GM21576 (cell line): Measurements from ENCODE around the gene SINHCAF.
A peak's percentile ranks its signal among the peaks of the same experiment; 100 is the strongest.
"Not testable (repeated sequence)": the region's sequence is repeated elsewhere in the genome, so short reads cannot be mapped to it uniquely, and the experiment has no call there.

Experiments
- ATAC-seq: cut with Tn5 transposase; IDR thresholded peaks from one replicate; pipeline ENCODE4 v1.9.1; 2021; ENCODE audit warnings: mild to moderate bottlenecking, moderate library complexity; ENCODE audit not compliant: unreplicated experiment

SINHCAF gene

DNA sequence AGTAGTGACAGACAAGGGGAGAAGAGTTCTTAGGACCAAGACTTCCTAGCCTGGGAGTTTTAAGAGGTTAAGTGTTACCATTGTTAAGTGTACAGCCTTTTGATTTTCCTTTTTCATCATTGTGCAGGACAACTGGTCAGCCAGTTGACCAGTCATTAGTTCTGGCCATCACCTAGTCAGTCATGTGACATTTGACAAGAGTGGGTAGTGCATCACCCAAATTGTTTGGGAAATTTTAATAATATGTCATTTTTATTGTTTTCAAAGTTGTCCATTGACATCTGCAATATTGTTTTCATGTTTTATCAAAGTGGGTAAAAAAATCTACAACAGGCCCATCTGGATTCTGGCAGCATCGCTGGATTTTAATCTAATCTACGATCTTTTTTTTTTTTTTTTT lies 15.5 kb downstream of the SINHCAF start:
- no peak for ATAC-seq

- ATAC-seq, result no peak
Observed at GRCh38 chr12:31309279-31309678, 16.7 kb downstream of the SINHCAF start.

- ATAC-seq, result no peak
Observed at GRCh38 chr12:31308116-31308515, 17.8 kb downstream of the SINHCAF start.

DNA sequence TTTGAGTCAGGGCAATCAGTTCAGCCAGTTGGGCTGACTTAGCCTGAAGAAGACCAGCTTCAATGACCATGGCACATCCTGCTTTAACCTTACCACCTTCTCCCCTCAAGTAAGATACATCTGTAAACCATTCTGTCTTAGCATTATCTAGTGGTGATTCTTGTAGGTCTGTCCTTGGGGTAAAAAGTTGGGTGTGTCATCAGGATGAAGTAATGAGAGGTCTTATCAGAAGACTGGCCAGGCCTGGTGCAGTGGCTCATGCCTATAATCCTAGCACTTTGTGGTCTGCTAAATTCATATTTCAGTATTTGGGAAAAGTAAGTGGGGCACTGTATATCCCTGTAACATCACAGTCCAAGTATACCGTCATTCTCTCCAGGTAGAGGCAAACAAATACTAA lies 19.1 kb downstream of the SINHCAF start:
- no peak for ATAC-seq

DNA sequence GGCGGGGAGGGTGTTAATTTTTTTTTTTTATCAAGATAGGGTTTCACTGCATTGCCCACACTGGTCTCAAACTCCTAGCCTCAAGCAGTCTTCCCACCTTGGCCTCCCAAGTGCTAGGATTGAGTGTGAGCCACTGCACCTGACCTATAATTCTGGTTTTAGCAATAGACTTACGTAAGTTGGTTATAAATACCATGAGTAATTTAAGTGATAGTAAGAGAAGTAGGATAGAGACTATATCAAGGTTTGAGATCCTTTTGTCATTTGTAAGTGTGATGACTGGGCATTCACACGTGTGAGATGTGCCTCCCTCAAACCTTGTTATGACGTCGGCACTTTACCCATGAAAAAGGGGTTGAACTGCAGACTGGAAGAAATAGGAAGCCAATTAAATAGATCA lies 22.5 kb downstream of the SINHCAF start:
- no peak for ATAC-seq

GRCh38 chr12:31301311-31301710 lies 24.6 kb downstream of the SINHCAF start:
- ATAC-seq, result no peak

DNA sequence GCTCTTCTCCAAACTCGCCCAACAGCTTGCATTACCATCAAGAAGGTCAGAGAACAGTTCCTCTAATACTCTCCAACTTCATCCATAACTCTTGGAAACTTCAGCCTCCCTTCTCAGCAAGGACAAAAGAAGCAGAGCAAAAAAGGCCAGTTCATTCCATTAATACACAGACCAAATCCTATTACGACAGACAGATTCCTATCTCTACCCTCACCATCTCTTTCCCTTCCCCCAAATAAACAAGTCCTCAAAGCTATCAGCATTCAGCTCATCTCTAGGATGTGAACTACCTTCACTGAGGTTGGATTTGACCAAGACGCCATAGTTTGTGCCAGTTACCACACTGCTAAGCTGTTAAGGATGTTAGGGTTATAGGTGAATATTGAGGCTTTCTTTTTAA lies 25.2 kb downstream of the SINHCAF start:
- ATAC-seq, result no peak

DNA sequence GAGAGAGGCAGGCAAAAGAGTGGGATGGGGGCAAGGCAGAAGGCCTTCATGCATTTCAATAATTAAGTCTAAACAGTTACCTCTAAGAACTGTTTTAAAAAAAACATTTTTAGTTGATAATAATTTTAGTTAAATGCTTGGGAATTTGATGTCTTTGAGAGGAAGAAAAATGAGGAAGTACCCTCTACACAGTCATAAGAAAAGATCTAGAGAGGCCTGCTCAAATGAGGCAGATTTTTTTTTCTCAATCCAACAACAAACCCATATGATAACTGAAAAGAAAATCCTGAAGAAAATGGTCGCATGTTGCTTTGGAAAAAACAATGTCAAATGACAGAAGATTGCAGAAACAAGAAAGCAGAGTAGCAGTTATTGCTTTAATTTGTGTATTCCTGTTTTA lies 25.6 kb downstream of the SINHCAF start:
- no peak for ATAC-seq

DNA sequence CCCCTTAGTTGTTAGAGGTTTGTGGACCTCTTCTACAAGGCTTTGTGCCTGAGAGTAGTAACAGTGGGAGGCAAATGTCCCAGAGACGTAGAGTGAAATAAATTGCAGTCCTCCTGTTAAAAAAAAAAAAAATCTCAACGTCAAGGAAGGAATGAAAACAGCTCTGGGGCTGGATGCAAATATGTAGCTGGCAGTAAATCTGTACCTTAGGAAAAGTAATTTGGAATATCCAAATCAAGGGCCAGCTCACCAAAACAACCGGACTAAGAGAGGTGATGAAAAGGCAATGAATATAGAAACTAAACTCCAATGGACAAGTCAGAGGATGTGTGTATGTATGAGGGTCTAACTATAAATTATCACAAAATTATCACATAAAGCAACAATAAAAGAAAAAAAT lies 27.0 kb downstream of the SINHCAF start:
- ATAC-seq, result no peak

GRCh38 chr12:31298515-31298910 lies 27.4 kb downstream of the SINHCAF start:
- no peak for ATAC-seq

DNA sequence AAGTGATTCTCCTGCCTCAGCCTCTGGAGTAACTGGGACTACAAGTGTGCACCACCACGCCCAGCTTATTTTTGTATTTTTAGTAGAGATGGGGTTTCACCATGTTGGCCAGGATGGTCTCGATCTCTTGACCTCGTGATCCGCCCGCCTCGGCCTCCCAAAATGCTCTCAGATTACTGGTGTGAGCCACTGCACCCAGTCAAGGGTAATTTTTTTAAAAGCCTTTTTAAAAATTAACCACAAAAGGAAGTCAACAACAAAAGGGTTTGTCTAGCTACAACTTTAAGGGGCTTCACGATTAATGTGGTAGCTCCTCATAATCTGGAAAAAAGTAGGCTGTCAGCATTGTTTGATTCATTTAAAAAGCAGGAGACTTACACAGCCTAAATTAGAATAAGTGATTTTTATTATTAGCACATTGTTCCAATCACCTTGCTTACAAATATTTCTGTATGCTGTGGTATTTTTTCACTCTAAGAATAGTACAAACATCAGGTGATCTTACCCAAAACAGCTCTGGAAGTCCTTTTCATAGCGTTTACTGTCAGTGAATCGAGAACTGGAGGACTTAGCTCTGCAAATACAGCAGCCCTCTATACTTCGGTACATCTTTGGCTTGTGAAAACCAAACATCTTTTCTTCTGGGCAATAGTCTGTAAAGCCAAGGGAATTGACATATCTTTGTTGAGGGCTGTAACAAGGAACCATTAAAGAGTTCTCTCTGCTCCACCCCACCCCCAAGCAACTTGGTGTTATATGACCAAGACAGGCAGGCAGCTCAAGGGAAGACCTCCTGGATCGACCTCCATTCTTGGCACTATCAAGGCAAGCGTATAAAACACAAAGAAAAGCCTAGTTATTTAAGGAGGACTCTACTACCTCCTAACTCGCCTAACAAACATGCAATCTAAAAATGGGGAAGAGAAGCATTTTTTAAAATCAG lies 28.1 kb downstream of the SINHCAF start:
- peak; percentile 48 for ATAC-seq

DNA sequence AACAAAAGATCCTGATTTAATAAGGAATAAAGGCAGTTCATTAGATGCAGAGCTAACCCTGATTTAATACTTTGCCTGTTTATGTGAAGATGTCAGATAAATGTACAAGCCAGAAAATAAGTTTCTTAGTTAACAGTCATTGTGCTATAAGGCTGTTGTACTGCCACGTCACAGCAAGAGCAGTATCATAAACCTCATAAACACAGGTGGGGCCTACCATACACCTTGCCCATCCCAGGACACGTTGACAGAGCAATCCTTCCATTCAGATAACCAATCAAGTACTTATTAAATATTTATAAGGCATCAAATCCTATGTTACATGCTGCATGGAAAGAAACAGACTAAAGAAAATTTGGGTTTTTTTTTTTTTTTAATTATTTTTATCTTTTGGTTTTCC lies 36.5 kb downstream of the SINHCAF start:
- ATAC-seq, result no peak

DNA sequence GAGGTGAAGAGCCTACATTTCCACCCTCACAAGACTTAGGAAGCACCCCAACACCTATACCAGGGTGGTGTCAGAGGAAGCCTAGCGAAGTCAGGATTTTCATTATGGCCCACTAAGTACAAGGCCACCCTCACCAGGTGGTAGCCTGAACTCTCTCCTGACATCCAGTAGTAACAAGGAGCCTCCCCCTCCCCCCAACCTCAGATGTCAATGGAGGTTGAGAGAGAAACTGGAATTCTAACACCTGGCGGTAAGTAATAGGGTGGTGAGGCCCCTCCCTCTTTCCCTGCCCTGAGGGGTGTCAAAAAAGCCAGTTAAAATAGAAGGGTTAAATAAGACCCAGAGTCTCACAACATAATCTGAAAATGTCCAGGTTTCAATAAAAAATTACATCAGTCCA lies 37.6 kb downstream of the SINHCAF start:
- no peak for ATAC-seq

DNA sequence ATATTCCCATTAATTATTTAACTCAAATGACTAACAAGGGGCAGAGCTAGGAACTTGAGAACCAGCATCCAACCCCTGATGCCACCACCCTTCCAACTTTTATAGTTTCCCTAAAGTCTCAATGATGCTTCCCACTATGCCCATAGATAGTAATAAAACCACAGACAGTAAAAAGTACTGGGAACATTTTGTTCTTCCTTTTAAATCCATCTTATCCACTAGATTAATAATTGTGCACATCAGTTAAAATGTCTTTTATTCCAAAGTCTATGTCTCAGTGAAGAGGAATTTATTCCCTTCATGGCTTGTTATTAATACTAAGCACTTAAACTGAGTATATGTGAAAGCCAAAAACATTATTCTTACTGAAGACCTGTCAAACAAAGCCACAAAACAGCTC lies 45.8 kb downstream of the SINHCAF start:
- ATAC-seq, result no peak

GRCh38 chr12:31279390-31279924 lies 46.5 kb downstream of the SINHCAF start:
- no peak for ATAC-seq

DNA sequence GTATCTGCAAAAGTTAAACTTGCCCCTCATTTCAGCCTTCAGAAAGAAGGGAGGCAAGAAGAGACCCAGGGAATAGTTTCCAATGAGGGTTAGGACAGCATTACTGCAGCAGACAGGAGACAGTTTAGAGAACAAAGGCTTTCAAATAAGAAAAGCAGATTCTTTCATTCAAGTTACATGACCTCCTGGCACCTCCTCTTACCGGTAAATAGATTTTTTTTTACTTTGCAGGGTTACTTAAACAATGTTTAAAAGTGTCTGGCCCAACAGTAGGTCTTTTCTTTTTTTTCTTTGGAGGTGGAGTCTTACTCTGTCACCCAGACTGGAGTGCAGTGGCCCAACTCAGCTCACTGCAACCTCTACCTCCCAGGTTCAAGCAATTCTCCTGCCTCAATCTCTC lies 47.1 kb downstream of the SINHCAF start:
- no peak for ATAC-seq

- ATAC-seq, result no peak
Observed at GRCh38 chr12:31278424-31278823, 47.5 kb downstream of the SINHCAF start.

- no peak for ATAC-seq
Observed at GRCh38 chr12:31277081-31277480, 48.9 kb downstream of the SINHCAF start.

DNA sequence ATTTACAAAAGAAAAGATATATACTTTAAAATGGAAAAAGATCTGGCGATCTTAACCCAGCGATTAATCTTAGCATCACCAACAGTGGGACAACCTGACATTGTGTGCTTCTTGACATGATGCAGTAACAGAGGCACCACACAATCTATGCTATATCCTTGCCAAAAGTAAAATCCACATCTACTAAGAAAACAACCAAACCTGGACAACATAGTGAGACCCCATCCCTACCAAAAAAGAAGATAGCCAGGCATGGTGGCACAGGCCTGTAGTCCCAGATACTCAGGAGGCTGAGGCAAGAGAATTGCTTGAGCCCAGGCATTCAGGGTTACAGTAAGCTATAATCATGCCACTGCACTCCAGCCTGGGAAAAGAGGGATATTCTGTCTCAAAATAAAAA lies 50.5 kb downstream of the SINHCAF start:
- no peak for ATAC-seq

DNA sequence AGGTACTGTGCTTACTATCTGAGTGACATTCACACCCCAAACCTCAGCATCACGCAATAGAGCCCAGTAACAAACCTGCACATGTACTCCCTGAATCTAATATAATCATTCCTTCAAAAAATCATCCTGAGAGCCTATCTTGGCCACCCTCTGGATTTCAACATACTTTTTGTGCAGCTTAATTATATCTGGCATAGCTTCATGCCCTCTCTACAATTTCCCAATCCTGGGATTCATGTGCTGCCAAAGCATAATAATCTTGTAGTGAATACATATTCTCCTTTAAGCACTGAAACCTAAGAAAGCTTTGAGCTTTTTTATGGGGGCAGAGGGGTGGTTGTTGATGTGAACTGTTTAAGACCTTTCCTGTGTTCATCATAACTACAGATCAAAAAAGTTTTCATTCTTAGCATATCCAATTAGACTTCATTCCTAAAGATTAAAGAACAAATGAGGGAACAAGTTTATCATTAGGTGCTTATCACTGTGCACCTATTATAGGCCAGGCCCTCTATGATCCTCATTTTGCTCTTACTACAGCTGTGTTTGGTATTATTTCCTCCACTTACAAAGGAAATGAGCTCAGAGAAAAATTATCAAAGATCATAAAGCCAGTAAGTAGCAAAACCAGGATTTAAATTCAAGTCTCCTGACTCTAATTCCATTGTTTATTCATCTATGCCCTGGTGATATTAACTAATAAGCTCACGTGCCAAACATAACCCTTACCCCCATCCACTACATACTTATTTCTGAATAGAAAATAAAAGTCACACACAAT lies 51.2 kb downstream of the SINHCAF start:
- no peak for ATAC-seq

DNA sequence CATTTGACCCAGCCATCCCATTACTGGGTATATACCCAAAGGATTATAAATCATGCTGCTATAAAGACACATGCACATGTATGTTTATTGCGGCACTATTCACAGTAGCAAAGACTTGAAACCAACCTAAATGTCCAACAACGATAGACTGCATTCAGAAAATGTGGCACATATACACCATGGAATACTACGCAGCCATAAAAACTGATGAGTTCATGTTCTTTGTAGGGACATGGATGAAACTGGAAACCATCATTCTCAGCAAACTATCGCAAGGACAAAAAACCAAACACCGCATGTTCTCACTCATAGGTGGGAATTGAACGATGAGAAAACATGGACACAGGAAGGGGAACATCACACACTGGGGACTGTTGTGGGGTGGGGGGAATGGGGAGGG lies 52.2 kb downstream of the SINHCAF start:
- not testable (repeated sequence) for ATAC-seq
